Measurements from ENCODE around the gene CFAP20DC.
A peak's percentile ranks its signal among the peaks of the same experiment; 100 is the strongest.
"Not testable (repeated sequence)": the region's sequence is repeated elsewhere in the genome, so short reads cannot be mapped to it uniquely, and the experiment has no call there.

Gene CFAP20DC

DNA sequence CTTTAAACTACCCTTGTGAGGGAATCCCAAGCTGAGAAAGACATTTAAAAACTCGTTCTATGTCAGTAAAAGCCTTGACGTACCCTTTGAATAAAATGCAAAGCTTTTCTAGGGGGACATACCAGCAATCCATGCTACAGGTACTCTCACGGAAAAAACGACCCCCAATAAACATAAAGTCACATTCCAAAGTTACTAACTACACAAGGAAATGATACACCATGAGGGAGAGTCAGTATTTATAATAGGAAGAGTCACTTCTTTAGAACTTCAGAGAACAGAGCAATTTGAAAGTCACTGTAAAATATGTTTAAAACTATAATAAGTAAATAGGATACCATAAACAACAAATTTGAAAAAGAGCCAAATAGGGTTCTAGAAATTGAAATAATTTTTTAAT, 63.2 kb downstream of the CFAP20DC start:
- DNase-seq: no peak
- in situ Hi-C loops (cut with MboI; ENCODE audit: low pct_unique_long_range_greater_than_20kb, low sequenced_read_pairs): no loop called here

GRCh38 chr3:58979840-58980239, 70.0 kb downstream of the CFAP20DC start:
- in situ Hi-C loops (cut with MboI; ENCODE audit: low pct_unique_long_range_greater_than_20kb, low sequenced_read_pairs): no loop called here
- DNase-seq: no peak

DNA sequence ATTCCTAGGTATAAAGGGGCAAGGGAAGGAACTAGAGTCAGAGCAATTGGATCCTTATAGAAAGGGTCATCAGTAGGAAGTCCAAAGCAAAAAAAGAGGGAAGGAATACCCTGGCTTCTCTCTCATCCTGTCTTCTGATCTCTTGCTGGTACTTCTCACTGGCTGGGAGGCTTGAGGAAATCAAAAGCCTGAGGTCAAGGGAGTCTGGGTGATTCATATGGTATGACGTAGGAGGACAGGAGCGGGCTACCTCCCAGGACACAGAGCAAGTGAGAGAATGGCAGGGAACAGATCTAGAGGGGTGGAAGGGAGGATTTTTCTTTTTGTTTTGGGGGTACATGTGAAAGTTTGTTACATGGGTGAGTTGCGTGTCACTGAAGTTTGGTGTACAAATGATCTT, 76.0 kb downstream of the CFAP20DC start:
- in situ Hi-C loops (cut with MboI; ENCODE audit: low pct_unique_long_range_greater_than_20kb, low sequenced_read_pairs): no loop called here
- DNase-seq: no peak

GRCh38 chr3:58967866-58968265, 82.0 kb downstream of the CFAP20DC start:
- in situ Hi-C loops (cut with MboI; ENCODE audit: low pct_unique_long_range_greater_than_20kb, low sequenced_read_pairs); DNase-seq: not testable (repeated sequence)

DNA sequence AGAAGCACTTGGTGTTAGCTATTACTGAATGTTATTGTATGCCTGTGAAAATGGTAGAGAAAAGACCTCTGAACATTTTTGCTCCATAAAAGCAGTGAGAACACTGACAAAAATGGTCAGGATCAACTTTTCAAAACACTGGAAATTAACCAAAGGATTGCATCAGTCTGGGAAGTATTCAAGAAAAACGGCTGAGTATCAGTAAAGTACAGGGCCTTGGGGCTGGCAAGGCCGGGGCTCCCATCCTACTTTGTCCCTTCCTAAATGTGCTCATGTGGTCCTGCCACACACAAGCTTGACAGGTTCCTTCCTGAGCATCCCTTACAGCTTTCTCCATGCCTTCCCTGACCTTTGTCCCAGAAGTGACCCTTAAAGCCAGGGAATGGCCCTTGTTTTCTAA, 84.0 kb downstream of the CFAP20DC start:
- no peak for DNase-seq
- in situ Hi-C loops (cut with MboI; ENCODE audit: low pct_unique_long_range_greater_than_20kb, low sequenced_read_pairs): no loop called here

DNA sequence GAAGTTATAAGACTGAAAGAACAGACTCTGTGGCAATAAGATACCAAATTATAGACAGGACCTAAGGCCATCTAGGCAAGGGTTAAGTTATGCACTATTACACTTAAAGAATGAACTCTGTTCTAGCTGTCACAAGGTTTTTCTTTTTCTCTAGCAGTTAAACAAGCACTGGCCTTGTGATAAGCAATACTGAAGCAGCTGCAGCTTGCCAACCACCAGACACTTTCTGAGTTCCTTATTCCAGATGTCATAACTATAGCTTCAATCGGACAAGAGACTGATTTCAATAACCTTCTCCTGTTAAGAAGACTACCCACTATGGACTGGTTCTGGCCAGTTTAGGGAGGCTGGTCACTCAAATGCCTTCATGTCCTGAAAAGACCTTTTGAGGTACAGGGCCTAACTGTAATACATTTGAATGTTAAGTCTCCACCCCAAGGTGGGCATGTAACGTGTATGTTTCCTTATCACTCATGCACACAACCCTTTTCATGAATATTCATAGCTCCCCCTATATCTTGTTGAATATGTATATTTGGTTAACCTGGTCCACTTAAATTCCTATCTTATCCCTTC, 85.8 kb downstream of the CFAP20DC start:
- in situ Hi-C loops (cut with MboI; ENCODE audit: low pct_unique_long_range_greater_than_20kb, low sequenced_read_pairs): no loop called here
- no peak for DNase-seq

DNA sequence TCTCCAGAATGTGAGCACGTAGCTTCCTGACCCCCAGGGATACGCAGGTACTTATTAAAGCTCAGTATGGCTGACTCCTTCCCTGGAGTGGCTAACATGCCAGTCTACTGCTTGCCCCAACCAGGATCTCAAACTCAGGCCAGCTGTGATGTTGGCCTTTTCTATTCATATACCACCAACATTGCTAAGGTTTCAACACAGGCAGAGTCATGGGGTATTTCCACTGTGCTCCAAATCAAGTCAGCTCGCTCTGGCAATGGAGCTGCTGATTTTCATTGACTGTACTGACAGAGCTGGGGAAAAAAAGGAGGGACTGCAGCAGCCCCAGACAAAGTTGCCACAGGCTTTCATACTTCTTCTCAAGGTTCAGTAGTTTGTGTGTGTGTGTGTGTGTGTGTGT, 87.0 kb downstream of the CFAP20DC start:
- DNase-seq: no peak
- in situ Hi-C loops (cut with MboI; ENCODE audit: low pct_unique_long_range_greater_than_20kb, low sequenced_read_pairs): no loop called here

DNA sequence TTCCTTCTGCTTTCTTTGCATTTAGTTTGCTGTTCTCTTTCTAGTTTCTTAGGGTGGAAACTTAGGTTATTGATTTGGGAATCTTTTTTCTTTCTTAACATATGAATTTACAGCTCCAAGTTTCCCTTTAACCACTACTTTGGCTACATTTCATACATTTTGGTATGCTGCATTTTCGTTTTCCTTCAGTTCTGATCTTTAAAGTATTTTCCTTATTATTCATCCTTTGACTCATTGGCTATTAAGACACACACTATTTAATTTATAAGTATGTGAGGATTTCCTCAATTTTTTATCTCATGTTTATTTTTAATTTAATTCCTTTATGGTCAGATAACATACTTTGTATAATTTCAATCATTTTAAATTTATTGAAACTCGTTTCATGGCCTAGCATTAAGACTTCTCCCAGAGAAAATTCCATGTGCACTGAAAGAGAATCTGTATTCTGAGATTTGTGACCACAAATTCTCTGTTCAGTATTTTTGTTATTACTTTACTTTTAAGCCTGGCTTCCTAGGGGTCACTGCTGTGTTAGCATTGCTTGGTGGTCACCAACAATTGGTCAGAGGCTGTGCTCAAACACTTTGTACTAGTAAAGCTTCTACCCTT, 87.7 kb downstream of the CFAP20DC start:
- in situ Hi-C loops (cut with MboI; ENCODE audit: low pct_unique_long_range_greater_than_20kb, low sequenced_read_pairs): no loop called here
- DNase-seq: no peak

- in situ Hi-C loops (cut with MboI; ENCODE audit: low pct_unique_long_range_greater_than_20kb, low sequenced_read_pairs): no loop called here
- DNase-seq: no peak
Observed at GRCh38 chr3:58955308-58955707, 94.5 kb downstream of the CFAP20DC start.

DNA sequence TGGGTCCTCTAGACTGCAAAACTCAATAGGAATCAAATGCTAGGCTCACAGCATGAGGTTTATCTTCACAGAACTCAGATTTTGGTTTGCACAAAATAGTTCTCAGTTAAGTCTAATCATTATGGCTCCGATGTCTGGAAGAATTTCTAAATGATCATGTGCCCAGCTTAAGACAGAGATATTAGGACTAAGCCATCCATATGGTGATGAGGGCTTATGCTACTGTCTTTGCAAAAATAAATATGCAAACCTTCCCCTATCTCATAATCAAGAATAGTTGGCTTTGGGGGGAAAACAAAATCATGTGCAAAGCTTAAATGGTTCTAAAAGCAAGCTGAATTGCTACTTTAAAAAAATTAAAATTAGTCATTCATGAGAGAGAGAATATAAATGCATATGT, 96.5 kb downstream of the CFAP20DC start:
- in situ Hi-C loops (cut with MboI; ENCODE audit: low pct_unique_long_range_greater_than_20kb, low sequenced_read_pairs): no loop called here
- DNase-seq: no peak

GRCh38 chr3:58952128-58952917, 97.5 kb downstream of the CFAP20DC start:
- DNase-seq: no peak
- in situ Hi-C loops (cut with MboI; ENCODE audit: low pct_unique_long_range_greater_than_20kb, low sequenced_read_pairs): no loop called here

DNA sequence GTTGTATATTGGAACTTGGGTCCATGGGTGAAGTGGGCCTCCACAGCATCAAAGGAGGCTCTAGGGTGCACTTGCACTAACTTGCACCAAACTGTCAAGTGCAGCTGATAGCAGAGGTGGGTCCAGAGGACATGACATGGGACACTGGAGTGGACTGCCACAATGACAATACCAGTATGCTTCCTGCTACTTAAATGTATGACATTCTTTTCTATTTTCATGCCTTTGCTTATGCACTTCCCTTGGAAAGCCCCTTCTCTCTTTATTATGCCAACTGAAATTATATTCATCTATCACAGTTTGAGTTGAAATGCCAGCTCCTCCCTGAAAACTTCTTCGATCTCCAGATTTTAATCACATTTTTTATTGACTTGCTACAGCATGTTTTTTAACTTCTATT, 101.8 kb downstream of the CFAP20DC start:
- no peak for DNase-seq
- in situ Hi-C loops (cut with MboI; ENCODE audit: low pct_unique_long_range_greater_than_20kb, low sequenced_read_pairs): no loop called here

GRCh38 chr3:58946875-58947274, 103.0 kb downstream of the CFAP20DC start:
- in situ Hi-C loops (cut with MboI; ENCODE audit: low pct_unique_long_range_greater_than_20kb, low sequenced_read_pairs): no loop called here
- DNase-seq: no peak

- in situ Hi-C loops (cut with MboI; ENCODE audit: low pct_unique_long_range_greater_than_20kb, low sequenced_read_pairs): no loop called here
- DNase-seq: no peak
Observed at GRCh38 chr3:58938057-58938456, 111.8 kb downstream of the CFAP20DC start.

DNA sequence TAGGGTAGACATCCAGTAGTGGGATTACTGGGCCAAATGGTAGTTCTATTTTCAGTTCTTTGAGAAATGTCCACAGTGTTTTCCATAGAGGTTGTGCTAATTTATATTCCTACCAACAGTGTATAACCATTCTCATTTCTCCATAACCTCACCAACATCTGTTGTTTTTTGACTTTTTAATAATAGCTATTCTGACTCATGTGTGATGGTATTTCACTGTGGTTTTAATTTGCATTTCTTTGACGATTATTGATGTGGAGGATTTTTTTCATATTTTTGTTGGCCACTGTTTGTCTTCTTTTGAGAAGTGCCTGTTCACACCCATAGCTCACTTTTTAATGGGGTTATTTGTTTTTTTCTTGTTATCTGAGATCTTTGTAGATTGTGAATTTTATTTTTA, 125.2 kb downstream of the CFAP20DC start:
- no peak for DNase-seq
- in situ Hi-C loops (cut with MboI; ENCODE audit: low pct_unique_long_range_greater_than_20kb, low sequenced_read_pairs): no loop called here

- in situ Hi-C loops (cut with MboI; ENCODE audit: low pct_unique_long_range_greater_than_20kb, low sequenced_read_pairs): no loop called here
- no peak for DNase-seq
Observed at GRCh38 chr3:58900386-58900785, 149.4 kb downstream of the CFAP20DC start.

DNA sequence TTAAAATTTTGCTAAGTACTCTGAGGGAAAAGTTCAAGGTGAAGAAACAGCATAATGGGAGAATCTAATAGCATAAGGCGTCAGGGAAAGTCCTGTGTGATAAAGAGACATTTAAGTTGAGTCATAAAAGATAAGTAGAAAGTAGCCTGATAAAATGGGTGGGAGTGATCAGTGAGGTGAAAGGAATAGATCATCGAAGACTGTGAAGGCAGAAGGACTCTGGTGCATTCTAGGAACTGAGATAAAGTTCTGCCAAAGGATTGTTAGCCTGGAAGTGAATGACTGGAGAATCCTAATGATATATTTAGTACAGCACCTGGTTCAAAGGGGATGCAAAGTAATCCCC, 149.9 kb downstream of the CFAP20DC start:
- in situ Hi-C loops (cut with MboI; ENCODE audit: low pct_unique_long_range_greater_than_20kb, low sequenced_read_pairs): no loop called here
- no peak for DNase-seq

GRCh38 chr3:58899159-58899952, 150.5 kb downstream of the CFAP20DC start:
- DNase-seq: peak; percentile 33
- in situ Hi-C loops (cut with MboI; ENCODE audit: low pct_unique_long_range_greater_than_20kb, low sequenced_read_pairs): no loop called here

- in situ Hi-C loops (cut with MboI; ENCODE audit: low pct_unique_long_range_greater_than_20kb, low sequenced_read_pairs): no loop called here
- no peak for DNase-seq
Observed at GRCh38 chr3:58898513-58898912, 151.3 kb downstream of the CFAP20DC start.

- in situ Hi-C loops (cut with MboI; ENCODE audit: low pct_unique_long_range_greater_than_20kb, low sequenced_read_pairs): no loop called here
- no peak for DNase-seq
Observed at GRCh38 chr3:58897646-58898045, 152.2 kb downstream of the CFAP20DC start.

All from KBM-7 (cell line).